Esophagus muscularis mucosa (tissue), 4 donors: ENCODE measurements around the gene HLA-DQA1.

ENCODE experiments used
- EP300 ChIP-seq: sonication (generic); formaldehyde crosslinking; IDR thresholded peaks from one replicate; pipeline ENCODE4 v1.6.1; 2017; ENCODE audit warnings: antibody characterized with exemption
- POLR2A ChIP-seq: fragments of 450-650 bp; IDR thresholded peaks from one replicate; pipeline ENCODE4 v1.6.1; 2017; ENCODE audit warnings: antibody characterized with exemption, moderate library complexity, mild to moderate bottlenecking, low read depth
- POLR2AphosphoS5 ChIP-seq, 2 donors: sonication (generic); formaldehyde crosslinking; IDR thresholded peaks; one replicate each; pipeline ENCODE4 v1.6.1; 2017; ENCODE audit warnings: antibody characterized with exemption in 2 of 2
- TF ChIP-seq, protein P1 (sequence below), 3 experiments: fragments of 200-600 bp in 2 of 3; fragments of 450-650 bp in 1 of 3; sonication (generic) in 2 of 3; IDR thresholded peaks; one replicate each; pipeline ENCODE4 v1.5.1; 2017 to 2019; ENCODE audit warnings: antibody characterized with exemption in 3 of 3, mild to moderate bottlenecking in 2 of 3, moderate library complexity in 1 of 3

DNA sequence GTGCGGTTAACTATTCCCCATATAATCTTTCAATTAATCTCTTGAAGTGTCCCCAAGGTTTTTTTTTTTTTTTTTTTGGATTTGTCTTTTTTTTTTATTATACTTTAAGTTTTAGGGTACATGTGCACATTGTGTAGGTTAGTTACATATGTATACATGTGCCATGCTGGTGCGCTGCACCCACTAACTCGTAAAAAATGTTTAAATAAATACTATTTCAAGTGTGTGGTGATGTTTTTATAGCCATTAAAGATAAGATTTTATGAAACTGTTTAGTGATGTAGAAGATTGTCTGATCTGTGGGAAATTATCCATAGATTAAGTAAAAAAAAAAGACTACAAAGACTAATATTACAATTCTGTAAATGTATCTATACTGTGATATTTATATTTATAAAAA, 12.6 kb upstream of the HLA-DQA1 start:
- TF ChIP-seq, protein P1, sequence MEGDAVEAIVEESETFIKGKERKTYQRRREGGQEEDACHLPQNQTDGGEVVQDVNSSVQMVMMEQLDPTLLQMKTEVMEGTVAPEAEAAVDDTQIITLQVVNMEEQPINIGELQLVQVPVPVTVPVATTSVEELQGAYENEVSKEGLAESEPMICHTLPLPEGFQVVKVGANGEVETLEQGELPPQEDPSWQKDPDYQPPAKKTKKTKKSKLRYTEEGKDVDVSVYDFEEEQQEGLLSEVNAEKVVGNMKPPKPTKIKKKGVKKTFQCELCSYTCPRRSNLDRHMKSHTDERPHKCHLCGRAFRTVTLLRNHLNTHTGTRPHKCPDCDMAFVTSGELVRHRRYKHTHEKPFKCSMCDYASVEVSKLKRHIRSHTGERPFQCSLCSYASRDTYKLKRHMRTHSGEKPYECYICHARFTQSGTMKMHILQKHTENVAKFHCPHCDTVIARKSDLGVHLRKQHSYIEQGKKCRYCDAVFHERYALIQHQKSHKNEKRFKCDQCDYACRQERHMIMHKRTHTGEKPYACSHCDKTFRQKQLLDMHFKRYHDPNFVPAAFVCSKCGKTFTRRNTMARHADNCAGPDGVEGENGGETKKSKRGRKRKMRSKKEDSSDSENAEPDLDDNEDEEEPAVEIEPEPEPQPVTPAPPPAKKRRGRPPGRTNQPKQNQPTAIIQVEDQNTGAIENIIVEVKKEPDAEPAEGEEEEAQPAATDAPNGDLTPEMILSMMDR (IDR thresholded peaks at IDR 0.05), result no peak
- TF ChIP-seq EP300 (no peak), POLR2A (no peak), POLR2AphosphoS5 (IDR thresholded peaks at IDR 0.05) (no peak)
